CD4-positive, alpha-beta memory T cell (primary cell): ENCODE data around the gene RALGAPA1. TPM values are rescaled to one million over a fixed set of nuclear protein-coding genes. Genes with fewer than 3 reads are reported as not detected.

Source experiments
- CTCF ChIA-PET: fragments of 350-600 bp; sonication (Branson Sonifier 250); formaldehyde crosslinking; loops from one replicate; lab custom pipeline; 2021; ENCODE audit warnings: inconsistent platforms; ENCODE audit not compliant: partially characterized antibody; lab: Charles Lee
- POLR2A ChIA-PET: fragments of 350-600 bp; sonication (Branson Sonifier 250); formaldehyde crosslinking; loops from one replicate; lab custom pipeline; 2021; ENCODE audit not compliant: partially characterized antibody; lab: Charles Lee
- DNase-seq, 5 donors: peaks; one replicate each; pipeline versions ENCODE4 v3.0.0 to v3.0.0-alpha.2; 2020 to 2022; ENCODE audit warnings: mixed read lengths in 1 of 5
- H3K27ac ChIP-seq: one replicate; pipeline ENCODE4 v1.7.0; 2013; ENCODE audit warnings: low read depth, low read length
- H3K27me3 ChIP-seq: 2 replicates; pipeline ENCODE4 v1.7.0; 2013; ENCODE audit warnings: mild to moderate bottlenecking, low read length, moderate library complexity; ENCODE audit not compliant: insufficient read depth
- H3K36me3 ChIP-seq: 2 replicates; pipeline ENCODE4 v1.7.0; 2013; ENCODE audit warnings: mild to moderate bottlenecking, low read length, moderate library complexity; ENCODE audit not compliant: insufficient read depth
- H3K4me1 ChIP-seq: 2 replicates; pipeline ENCODE4 v1.7.0; 2013; ENCODE audit warnings: mild to moderate bottlenecking, low read length, moderate library complexity; ENCODE audit not compliant: insufficient read depth
- H3K4me3 ChIP-seq, 2 donors: one replicate each; pipeline ENCODE4 v1.7.0; 2013; ENCODE audit warnings: low read length in 2 of 2, mild to moderate bottlenecking in 1 of 2
- H3K9me3 ChIP-seq, 2 donors: one replicate each; pipeline ENCODE4 v1.7.0; 2013; ENCODE audit warnings: low read length in 2 of 2, control low read depth in 1 of 2; ENCODE audit not compliant: control insufficient read depth in 1 of 2
- H3K27ac Mint-ChIP-seq, 7 donors: one replicate each; pipeline ENCODE4 v1.8.0; 2020 to 2021; ENCODE audit warnings: mixed read lengths in 7 of 7, mild to moderate bottlenecking in 6 of 7, inconsistent platforms in 3 of 7, moderate library complexity in 3 of 7
- H3K27me3 Mint-ChIP-seq, 2 donors: one replicate each; pipeline ENCODE4 v1.8.0; 2020 to 2021; ENCODE audit warnings: mixed read lengths in 2 of 2
- H3K36me3 Mint-ChIP-seq, 2 donors: one replicate each; pipeline ENCODE4 v1.8.0; 2020 to 2021; ENCODE audit warnings: mixed read lengths in 2 of 2, inconsistent platforms in 1 of 2, mild to moderate bottlenecking in 1 of 2
- H3K4me1 Mint-ChIP-seq, 4 donors: one replicate each; pipeline ENCODE4 v1.8.0; 2020 to 2021; ENCODE audit warnings: mixed read lengths in 4 of 4, mild to moderate bottlenecking in 1 of 4
- H3K4me3 Mint-ChIP-seq, 8 donors: one replicate each; pipeline ENCODE4 v1.8.0; 2020 to 2021; ENCODE audit warnings: mixed read lengths in 8 of 8, mild to moderate bottlenecking in 7 of 8, moderate library complexity in 6 of 8, inconsistent platforms in 3 of 8
- H3K9me3 Mint-ChIP-seq, 8 donors: one replicate each; pipeline ENCODE4 v1.8.0; 2020 to 2021; ENCODE audit warnings: mixed read lengths in 8 of 8, mild to moderate bottlenecking in 5 of 8, inconsistent platforms in 3 of 8, moderate library complexity in 1 of 8
- intact Hi-C: fragments of 100-400 bp; cut with micrococcal nuclease; formaldehyde crosslinking; loops from one replicate; pipeline ENCODE4 v1.15.1; 2023
- polyA plus RNA-seq, 2 donors: library from polyadenylated mRNA; unstranded; fragments of 300-500 nt; fragmentation: Illumina TruSeq; gene quantifications; one replicate each; pipeline ENCODE4 v1.2.3, GENCODE V29; 2021
- total RNA-seq, 2 experiments: library from RNA; stranded (reverse); gene quantifications; one replicate each; pipeline ENCODE4 v1.2.3, GENCODE V29; 2021

RALGAPA1 gene
- total and polyA plus RNA-seq, 4 experiments from 2014 or later: 15.1 to 66.0 (median 42.9) TPM

- Mint-ChIP-seq H3K9me3 (peaks cover 0 to 3% (median 0%) of the 10 kb centered on the region in 8 donors), H3K27me3 (peaks cover 3 to 8% of the 10 kb centered on the region in 2 donors), H3K36me3 (no peaks in the 10 kb centered on the region), H3K4me1 (no peaks in the 10 kb centered on the region), H3K4me3 (no peak overlapping the region), H3K27ac (no peak overlapping the region)
- H3K27me3 ChIP-seq: no peaks in the 10 kb centered on the region
- H3K4me1 ChIP-seq: no peaks in the 10 kb centered on the region
- intact Hi-C loops: no loop called here
- no peak overlapping the region for H3K4me3 ChIP-seq
- DNase-seq: no peak
- H3K36me3 ChIP-seq: no peaks in the 10 kb centered on the region
- no peaks in the 10 kb centered on the region for H3K9me3 ChIP-seq
- H3K27ac ChIP-seq: no peak overlapping the region
- ChIA-PET POLR2A (no interaction called here), CTCF (no interaction called here)
These were observed 302.2 kb downstream of the RALGAPA1 start for GRCh38 chr14:35506927-35507326.

- Histone ChIP-seq H3K27me3 (no peaks in the 10 kb centered on the region), H3K36me3 (no peaks in the 10 kb centered on the region), H3K4me1 (no peaks in the 10 kb centered on the region), H3K4me3 (no peak overlapping the region), H3K27ac (no peak overlapping the region), H3K9me3 (no peaks in the 10 kb centered on the region)
- H3K4me3 Mint-ChIP-seq: no peak overlapping the region
- DNase-seq: no peak
- ChIA-PET CTCF (no interaction called here), POLR2A (no interaction called here)
- peaks cover 0 to 3% (median 0%) of the 10 kb centered on the region in 8 donors for H3K9me3 Mint-ChIP-seq
- intact Hi-C loops: no loop called here
- peaks cover 5 to 10% of the 10 kb centered on the region in 2 donors for H3K27me3 Mint-ChIP-seq
- no peaks in the 10 kb centered on the region for H3K36me3 Mint-ChIP-seq
- no peak overlapping the region for H3K27ac Mint-ChIP-seq
- H3K4me1 Mint-ChIP-seq: no peaks in the 10 kb centered on the region
These were observed 302.6 kb downstream of the RALGAPA1 start for GRCh38 chr14:35506461-35506860.

GRCh38 chr14:35504260-35504659 is 304.8 kb downstream of the RALGAPA1 start:
- no peaks in the 10 kb centered on the region for H3K9me3 ChIP-seq
- Mint-ChIP-seq H3K27ac (no peak overlapping the region), H3K9me3 (peaks cover 0 to 8% (median 5%) of the 10 kb centered on the region in 8 donors), H3K27me3 (peaks cover 12% of the 10 kb centered on the region in 2 donors), H3K36me3 (no peaks in the 10 kb centered on the region), H3K4me1 (no peaks in the 10 kb centered on the region), H3K4me3 (no peak overlapping the region)
- H3K36me3 ChIP-seq: no peaks in the 10 kb centered on the region
- intact Hi-C loops: no loop called here
- CTCF ChIA-PET: no interaction called here
- no peaks in the 10 kb centered on the region for H3K27me3 ChIP-seq
- POLR2A ChIA-PET: no interaction called here
- DNase-seq: no peak
- H3K4me3 ChIP-seq: no peak overlapping the region
- no peak overlapping the region for H3K27ac ChIP-seq
- H3K4me1 ChIP-seq: no peaks in the 10 kb centered on the region

GRCh38 chr14:35503646-35504045 is 305.4 kb downstream of the RALGAPA1 start:
- no peaks in the 10 kb centered on the region for H3K4me1 ChIP-seq
- intact Hi-C loops: no loop called here
- Mint-ChIP-seq H3K27ac (no peak overlapping the region), H3K27me3 (peaks cover 12 to 16% of the 10 kb centered on the region in 2 donors), H3K4me1 (no peaks in the 10 kb centered on the region), H3K36me3 (no peaks in the 10 kb centered on the region), H3K9me3 (peaks cover 0 to 11% (median 8%) of the 10 kb centered on the region in 8 donors), H3K4me3 (no peak overlapping the region)
- no peaks in the 10 kb centered on the region for H3K27me3 ChIP-seq
- no peaks in the 10 kb centered on the region for H3K9me3 ChIP-seq
- CTCF ChIA-PET: no interaction called here
- H3K27ac ChIP-seq: no peak overlapping the region
- H3K4me3 ChIP-seq: no peak overlapping the region
- H3K36me3 ChIP-seq: no peaks in the 10 kb centered on the region
- POLR2A ChIA-PET: no interaction called here
- no peak for DNase-seq

GRCh38 chr14:35499180-35499579 is 309.9 kb downstream of the RALGAPA1 start:
- Mint-ChIP-seq H3K27ac (no peak overlapping the region), H3K4me3 (no peak overlapping the region), H3K4me1 (no peaks in the 10 kb centered on the region), H3K27me3 (peaks cover 24 to 26% of the 10 kb centered on the region in 2 donors), H3K36me3 (no peaks in the 10 kb centered on the region), H3K9me3 (peaks cover 0 to 12% (median 8%) of the 10 kb centered on the region in 8 donors)
- POLR2A ChIA-PET: no interaction called here
- intact Hi-C loops: no loop called here
- H3K36me3 ChIP-seq: no peaks in the 10 kb centered on the region
- no peaks in the 10 kb centered on the region for H3K9me3 ChIP-seq
- no peak for DNase-seq
- CTCF ChIA-PET: no interaction called here
- H3K27ac ChIP-seq: no peak overlapping the region
- H3K4me3 ChIP-seq: no peak overlapping the region
- H3K4me1 ChIP-seq: no peaks in the 10 kb centered on the region
- H3K27me3 ChIP-seq: no peaks in the 10 kb centered on the region

- Mint-ChIP-seq H3K27me3 (peaks cover 30% of the 10 kb centered on the region in 2 donors), H3K4me3 (no peak overlapping the region), H3K27ac (no peak overlapping the region), H3K36me3 (peaks cover 0 to 11% of the 10 kb centered on the region in 2 donors), H3K4me1 (no peaks in the 10 kb centered on the region), H3K9me3 (peaks cover 0 to 42% (median 21%) of the 10 kb centered on the region in 8 donors)
- no peak overlapping the region for H3K4me3 ChIP-seq
- no peaks in the 10 kb centered on the region for H3K36me3 ChIP-seq
- no peaks in the 10 kb centered on the region for H3K27me3 ChIP-seq
- POLR2A ChIA-PET: no interaction called here
- H3K9me3 ChIP-seq: no peaks in the 10 kb centered on the region
- H3K27ac ChIP-seq: no peak overlapping the region
- no peak for DNase-seq
- H3K4me1 ChIP-seq: no peaks in the 10 kb centered on the region
- CTCF ChIA-PET: no interaction called here
- intact Hi-C loops: no loop called here
These were observed 313.8 kb downstream of the RALGAPA1 start for GRCh38 chr14:35495278-35495677.

GRCh38 chr14:35492569-35493014 is 316.5 kb downstream of the RALGAPA1 start:
- H3K27ac Mint-ChIP-seq: no peak overlapping the region
- no peak overlapping the region for H3K4me3 Mint-ChIP-seq
- H3K36me3 Mint-ChIP-seq: peaks cover 0 to 11% of the 10 kb centered on the region in 2 donors
- H3K4me1 Mint-ChIP-seq: no peaks in the 10 kb centered on the region
- Histone ChIP-seq H3K4me3 (no peak overlapping the region), H3K27me3 (no peaks in the 10 kb centered on the region), H3K4me1 (no peaks in the 10 kb centered on the region), H3K9me3 (no peaks in the 10 kb centered on the region), H3K36me3 (no peaks in the 10 kb centered on the region), H3K27ac (no peak overlapping the region)
- peaks cover 21 to 28% of the 10 kb centered on the region in 2 donors for H3K27me3 Mint-ChIP-seq
- ChIA-PET POLR2A (no interaction called here), CTCF (no interaction called here)
- intact Hi-C loops: no loop called here
- peaks cover 0 to 37% (median 15%) of the 10 kb centered on the region in 8 donors for H3K9me3 Mint-ChIP-seq
- DNase-seq: no peak
